HL-60 (cell line): ENCODE results near the gene SMYD5.

Experiments used
- DNase-seq, 2 experiments: peaks; one replicate each; pipeline ENCODE4 v3.0.0-alpha.2; 2010 to 2020; ENCODE audit warnings: low read depth in 1 of 2, low spot score in 1 of 2
- H3K27ac ChIP-seq: fragments of 250-450 bp; sonication (Bioruptor Pico); replicated peaks from 2 replicates; pipeline ENCODE4 v1.5.1; 2020; ENCODE audit warnings: mild to moderate bottlenecking, moderate library complexity
- H3K27me3 ChIP-seq: fragments of 250-450 bp; sonication (Bioruptor Pico); 2 replicates; pipeline ENCODE4 v1.5.1; 2021; ENCODE audit warnings: mild to moderate bottlenecking, moderate library complexity; ENCODE audit not compliant: insufficient read depth, poor library complexity, severe bottlenecking
- H3K4me3 ChIP-seq: replicated peaks from 2 replicates; pipeline ENCODE4 v1.5.1; 2011; ENCODE audit warnings: mild to moderate bottlenecking, control low read depth, low read length; ENCODE audit not compliant: insufficient read depth
- CTCF ChIP-seq: IDR thresholded peaks from one replicate; pipeline ENCODE4 v1.5.1; 2011; ENCODE audit warnings: low read length, control low read depth, inconsistent platforms; ENCODE audit not compliant: insufficient read depth
- GABPA ChIP-seq: IDR thresholded peaks from 2 replicates; pipeline ENCODE4 v1.6.1; 2012; ENCODE audit warnings: low read depth
- POLR2AphosphoS5 ChIP-seq: IDR thresholded peaks from 2 replicates; pipeline ENCODE4 v1.6.1; 2012; ENCODE audit warnings: low read depth
- REST ChIP-seq: IDR thresholded peaks from 2 replicates; pipeline ENCODE4 v1.6.1; 2012; ENCODE audit warnings: low read depth; ENCODE audit not compliant: insufficient replicate concordance
- SPI1 ChIP-seq: IDR thresholded peaks from 2 replicates; pipeline ENCODE4 v1.6.1; 2012; ENCODE audit warnings: low read depth, mild to moderate bottlenecking, borderline replicate concordance

Gene SMYD5

GRCh38 chr2:73272270-73272669 is 58.2 kb downstream of the SMYD5 start:
- TF ChIP-seq POLR2AphosphoS5 = no peak
- no peak for TF ChIP-seq CTCF
- TF ChIP-seq GABPA = no peak
- TF ChIP-seq SPI1 = no peak
- TF ChIP-seq REST = no peak
- Histone ChIP-seq H3K27ac (no peak overlapping the region), H3K27me3 (no peaks in the 10 kb centered on the region), H3K4me3 (no peak overlapping the region)
- DNase-seq = no peak
